Dermis microvascular lymphatic vessel endothelial cell (primary cell): Measurements from ENCODE around the gene SLC6A7. TPM values are rescaled to one million over a fixed set of nuclear protein-coding genes. Genes with fewer than 3 reads are reported as not detected.
A peak's percentile ranks its signal among the peaks of the same experiment; 100 is the strongest.

Experiments used
- DNase-seq, 2 donors: peaks; one replicate each; pipeline versions ENCODE4 v3.0.0 to v3.0.0-alpha.2; 2010; ENCODE audit warnings: low read depth in 2 of 2
- total RNA-seq: library from RNA; depleted of rRNA; stranded (reverse); fragments of >200 nt; gene quantifications from 2 replicates; pipeline ENCODE4 v1.2.1, GENCODE V29; 2014

The SLC6A7 gene
- total RNA-seq, 1 donor from 2014 or later: not detected

DNA sequence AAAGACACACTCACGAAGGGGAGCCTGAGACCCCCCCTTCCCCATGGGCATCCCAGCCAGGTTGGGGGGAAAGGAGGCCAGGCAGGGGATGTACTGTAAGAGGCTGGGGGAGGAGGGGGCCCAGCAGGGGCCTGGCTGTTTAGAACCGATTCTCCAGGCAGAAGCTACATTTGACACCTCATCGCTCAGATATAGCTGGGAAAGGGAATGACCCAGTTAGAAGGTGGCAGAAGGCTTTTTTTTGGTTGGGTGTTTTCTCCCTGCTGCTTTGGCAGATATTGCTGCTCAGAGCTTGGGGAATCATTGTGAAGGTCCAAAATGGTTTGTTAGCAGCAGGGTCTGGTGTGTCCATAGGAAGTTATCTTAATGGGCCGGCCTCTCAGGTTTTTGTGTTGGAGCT is 17.3 kb upstream of the SLC6A7 start:
- no peak for DNase-seq

DNA sequence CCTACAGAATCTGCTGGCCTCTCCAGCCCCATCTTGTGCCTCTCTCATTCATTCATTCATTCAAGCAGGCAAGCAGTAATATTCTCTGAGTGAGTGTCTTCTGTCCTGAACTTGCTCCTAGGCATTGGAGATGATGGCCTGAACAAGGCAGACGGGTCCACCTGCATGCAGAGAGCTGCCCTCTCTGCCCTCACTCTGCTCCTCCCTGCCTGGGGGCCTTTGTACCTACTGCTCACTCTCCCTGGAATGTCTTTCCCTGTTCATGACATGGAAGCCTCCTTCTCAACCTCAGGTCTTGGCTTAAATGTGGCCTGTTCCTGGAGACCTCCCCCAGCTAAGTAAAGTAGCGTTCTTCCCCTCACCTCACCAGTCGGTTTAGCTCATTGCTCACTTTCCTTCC is 16.7 kb upstream of the SLC6A7 start:
- no peak for DNase-seq

DNA sequence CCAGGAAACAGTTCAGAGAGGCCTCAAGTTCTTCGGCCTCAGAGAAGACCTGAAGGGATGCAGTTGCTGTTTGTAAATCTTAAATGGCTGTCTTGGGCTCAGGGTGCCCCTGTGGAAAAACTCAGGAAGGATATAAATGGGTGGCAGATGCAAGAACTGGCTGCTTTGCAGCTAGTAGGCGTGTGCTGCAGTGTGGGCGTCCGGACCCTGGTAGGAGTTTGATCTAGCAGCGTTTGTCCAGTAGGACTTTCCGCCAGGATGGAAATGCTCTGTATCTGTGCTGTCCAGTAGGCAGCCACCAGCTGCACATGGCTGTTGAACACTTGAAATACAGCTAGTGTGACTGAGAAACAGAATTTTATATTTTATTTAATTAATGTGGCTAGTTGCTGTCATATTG is 15.6 kb upstream of the SLC6A7 start:
- no peak for DNase-seq

DNA sequence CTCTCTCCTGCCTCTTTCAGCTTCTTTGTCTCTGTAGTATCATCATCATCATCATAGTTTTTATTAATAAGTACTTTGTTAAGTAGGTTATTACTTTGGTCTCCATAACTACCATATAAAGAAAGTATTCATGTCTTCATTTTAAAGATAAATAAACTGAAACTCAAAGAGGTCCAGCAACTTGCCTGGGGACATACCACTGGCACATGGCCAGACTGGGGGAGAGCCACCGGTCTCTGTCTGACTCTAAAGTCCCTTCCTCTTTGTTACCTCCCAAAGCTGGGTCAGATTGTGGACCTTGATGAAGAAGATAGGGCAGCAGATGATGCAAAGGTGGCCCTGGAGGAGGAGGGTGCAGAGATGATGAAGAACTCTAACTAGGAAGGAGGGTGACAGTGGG is 14.8 kb upstream of the SLC6A7 start:
- DNase-seq: no peak

DNA sequence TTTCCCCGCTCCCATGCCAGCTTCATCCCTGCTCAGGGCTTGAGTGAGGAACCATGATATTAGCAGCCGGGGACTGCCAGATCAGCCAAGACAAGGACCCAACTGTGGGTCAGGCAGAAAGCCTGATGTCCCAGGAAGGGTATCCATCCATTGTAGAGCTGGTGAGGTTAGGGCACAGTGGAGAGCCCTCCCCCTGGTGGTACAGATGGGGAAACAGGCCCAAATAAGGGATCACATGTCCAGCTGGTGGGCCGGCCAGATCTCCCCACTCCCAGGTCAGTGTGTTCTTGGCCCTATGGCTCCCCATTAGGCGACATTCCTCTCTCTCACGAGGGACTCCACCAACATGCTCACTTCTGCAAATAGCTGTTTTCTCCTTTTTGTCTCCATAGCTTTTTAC is 14.3 kb upstream of the SLC6A7 start:
- peak in 1 of 2 donors; percentile 56 for DNase-seq

DNA sequence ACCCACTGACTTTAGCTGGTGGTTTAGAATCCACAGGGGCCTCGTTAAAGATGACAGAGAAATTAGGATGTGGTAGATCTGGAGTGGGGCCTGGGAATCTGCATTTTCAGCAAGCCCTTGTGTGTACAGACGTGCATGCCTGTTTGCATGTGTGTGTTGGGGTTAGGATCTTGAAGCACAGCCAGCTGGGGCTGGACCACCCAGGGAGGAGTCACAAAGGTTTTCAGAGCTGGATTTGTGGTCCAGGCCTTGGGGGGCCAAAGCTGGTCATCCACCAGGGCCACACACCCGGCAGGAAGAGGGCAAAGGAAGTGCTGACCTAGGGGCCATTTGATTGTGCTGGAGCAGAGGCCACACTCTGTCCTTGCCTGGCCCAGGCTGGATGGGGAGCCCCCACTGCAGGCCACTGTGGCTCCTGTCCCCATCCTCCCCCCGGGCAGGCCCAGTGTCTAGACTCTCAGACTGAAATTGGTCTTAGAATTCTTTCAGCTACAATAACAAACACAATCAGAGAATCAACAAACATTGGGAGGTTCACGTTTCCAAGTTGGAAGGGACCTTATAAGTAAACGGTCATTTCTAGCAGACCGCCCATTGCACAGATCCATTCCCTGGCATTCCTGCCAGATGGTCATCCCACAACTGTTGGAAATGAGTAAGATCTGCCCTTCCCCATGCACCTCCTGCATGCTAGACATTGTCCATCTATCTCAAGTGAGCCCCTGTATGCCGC is 13.0 kb upstream of the SLC6A7 start:
- DNase-seq: no peak

DNA sequence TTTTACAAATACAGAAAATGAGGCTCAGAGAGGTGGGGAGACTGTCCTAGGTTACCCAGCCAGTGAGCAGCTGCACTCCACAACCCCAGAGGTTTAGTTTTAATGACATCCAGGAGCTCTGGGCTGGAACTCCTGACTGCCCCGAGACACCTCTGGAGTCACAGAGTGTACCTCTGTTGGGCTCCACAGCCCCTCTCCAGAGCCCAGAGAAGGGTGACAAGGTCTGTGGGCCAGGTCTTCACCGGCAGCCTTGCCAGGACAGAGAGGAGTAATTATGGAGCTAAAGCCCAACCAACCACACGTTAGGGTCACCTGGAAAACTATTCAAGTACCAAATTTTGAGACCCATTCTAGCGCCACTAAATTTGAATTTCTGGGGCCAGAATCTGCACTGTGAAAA is 12.1 kb upstream of the SLC6A7 start:
- DNase-seq: no peak

DNA sequence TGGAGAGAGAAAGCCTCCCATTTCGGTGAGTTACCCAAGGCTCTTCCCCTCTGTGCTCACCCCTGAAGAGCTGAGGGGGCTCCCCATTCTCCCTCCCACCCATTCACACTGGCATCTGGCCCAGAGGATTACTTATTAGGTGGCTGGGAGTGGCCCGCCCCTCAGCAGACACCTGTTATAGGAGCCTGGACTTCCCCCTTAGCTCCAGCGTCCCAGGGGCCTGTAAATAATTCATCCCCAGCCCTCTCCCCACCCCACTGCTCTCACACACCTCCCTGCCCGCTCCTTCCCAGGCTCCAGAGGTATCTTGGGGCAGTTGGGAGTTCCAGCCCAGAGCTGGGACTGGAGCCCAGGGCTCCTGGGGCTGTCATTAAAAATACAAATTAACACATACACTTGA is 11.6 kb upstream of the SLC6A7 start:
- DNase-seq: no peak

DNA sequence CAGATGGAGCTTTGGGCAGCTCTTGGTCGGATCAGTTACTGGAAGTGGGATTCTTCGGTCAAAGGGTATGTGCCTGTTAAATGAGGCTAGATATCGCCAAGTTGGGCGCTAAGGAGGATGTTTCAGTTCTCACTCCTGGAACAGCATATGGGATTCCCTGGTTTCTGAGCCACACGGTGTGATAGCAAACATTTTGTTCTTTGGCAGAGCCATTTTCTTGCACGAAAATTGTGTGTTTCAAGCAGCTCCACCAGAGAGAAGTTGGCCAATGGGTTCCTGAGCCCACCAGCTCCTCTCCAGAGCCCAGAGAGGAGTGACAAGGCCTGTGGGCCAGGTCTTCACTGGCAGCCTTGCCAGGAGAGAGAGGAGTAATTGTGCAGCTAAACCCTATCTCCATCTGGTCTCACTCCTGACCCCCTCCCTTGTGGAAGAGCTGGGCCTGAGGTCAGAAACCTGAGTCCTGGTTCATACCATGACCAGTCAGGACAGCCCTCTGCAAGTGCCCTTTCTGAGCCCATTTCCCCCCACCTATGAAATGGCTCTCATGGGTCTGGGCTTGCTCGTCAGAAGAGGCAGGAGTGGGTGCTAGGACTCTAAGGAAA is 10.7 kb upstream of the SLC6A7 start:
- DNase-seq: no peak

DNA sequence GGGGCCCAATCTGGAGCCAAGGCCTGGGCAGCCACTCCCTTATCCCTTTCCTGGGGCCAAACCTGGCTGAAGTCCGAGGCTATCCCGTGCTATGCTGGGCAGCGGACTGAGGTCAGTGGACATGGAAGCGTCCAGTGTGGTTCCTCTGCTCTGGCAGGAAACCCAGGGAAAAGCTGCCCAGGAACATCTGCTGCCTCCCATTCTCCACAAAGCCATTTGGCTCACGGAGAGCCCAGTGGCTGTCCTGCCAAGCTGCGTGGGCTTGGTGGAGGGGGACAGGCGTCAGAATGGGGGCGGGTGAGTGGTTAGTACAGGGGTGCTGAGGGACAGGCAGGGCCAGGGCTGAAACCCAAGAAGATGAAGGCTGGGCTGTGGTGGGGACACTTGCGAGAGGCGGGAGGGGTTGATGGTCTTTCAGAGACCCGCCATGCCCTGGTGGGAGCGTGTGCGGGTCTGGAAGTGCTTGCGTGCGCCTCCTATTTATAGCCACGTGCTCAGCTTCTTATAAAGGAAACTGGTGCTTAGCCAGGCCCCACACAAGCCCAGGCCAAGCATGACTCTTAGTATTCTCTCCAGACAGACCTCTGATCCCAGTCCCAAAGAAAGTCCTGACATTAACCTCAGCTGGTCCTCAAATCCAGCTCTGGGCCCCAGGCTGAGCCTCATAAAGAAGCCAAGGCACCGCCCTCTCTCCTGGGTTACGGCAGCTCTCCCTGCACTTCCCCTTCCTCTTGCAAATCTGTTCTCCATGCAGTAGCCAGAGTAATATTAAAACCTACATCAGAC is 9.4 kb upstream of the SLC6A7 start:
- DNase-seq: peak; percentile 12 to 51

DNA sequence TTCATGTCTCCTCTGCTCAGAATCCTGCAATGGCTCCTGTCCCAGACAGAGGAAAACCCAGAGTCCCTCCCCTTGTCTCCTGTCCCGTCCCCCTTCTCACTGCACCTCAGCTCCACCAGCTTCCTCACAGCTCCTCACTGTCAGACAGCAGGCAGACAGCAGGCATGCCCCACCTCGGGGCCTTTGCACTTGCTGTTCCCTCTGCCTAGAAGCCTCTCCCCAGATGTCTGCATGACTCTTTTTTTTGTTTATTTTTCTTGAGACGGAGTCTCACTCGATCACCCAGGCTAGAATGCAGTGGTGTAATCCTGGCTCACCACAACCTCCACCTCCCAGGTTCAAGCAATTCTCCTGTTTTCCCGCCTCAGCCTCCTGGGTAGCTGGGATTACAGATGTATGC is 8.8 kb upstream of the SLC6A7 start:
- no peak for DNase-seq

DNA sequence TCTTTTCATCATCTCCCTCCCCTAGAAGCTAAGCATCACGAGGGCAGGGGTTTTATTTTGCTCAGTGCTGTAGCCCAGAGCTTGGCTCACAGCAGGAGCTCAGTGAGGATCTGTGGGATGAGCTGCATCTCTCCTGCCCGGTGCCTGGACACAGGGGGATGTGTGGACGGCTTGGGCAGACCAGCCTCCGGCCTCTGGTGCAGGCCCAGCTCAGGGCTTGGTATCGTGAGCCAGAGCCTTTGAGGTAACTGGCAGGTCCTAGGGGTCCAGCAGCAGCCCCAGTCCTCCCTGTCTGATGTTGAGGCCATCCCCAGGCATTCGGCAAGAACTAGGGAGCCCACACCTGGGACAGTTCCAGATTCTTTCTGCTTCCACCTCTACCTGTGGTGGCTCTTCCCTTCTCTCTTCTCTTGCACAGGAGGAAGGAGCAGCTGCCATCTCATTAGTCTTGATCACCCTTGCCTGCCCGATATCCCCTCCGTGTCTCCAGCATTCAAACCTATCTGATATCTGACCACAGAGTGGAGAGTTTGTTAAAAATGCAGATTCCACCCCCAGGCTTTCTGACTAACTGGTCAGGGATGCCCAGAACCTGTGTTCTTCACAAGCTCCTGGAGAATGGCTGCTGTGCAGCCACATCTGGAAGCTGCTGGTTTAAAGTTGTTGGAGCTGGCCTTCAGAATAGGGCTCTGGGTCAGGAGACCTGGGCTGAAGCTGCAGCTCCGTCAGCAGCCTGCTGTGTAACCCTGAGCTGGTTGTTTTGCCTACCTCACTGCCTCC is 7.9 kb upstream of the SLC6A7 start:
- DNase-seq: no peak

DNA sequence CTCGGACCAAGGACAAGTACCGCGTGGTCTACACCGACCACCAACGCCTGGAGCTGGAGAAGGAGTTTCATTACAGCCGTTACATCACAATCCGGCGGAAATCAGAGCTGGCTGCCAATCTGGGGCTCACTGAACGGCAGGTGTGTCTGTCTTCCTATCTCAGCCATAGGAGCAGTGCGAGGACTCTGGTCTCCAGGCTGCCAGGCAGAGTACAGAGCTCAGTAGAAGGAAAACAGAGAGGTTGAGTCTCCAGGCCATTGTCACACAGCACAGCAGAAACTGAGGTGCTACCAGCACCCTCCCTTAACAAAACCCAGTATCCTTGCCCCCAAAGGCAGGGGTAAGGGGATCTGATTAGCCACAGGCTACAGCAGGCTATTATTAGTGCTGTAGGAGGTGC is 7.1 kb upstream of the SLC6A7 start:
- DNase-seq: no peak

DNA sequence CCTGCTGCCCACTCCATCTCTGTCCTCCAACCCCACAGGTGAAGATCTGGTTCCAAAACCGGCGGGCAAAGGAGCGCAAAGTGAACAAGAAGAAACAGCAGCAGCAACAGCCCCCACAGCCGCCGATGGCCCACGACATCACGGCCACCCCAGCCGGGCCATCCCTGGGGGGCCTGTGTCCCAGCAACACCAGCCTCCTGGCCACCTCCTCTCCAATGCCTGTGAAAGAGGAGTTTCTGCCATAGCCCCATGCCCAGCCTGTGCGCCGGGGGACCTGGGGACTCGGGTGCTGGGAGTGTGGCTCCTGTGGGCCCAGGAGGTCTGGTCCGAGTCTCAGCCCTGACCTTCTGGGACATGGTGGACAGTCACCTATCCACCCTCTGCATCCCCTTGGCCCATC is 6.4 kb upstream of the SLC6A7 start:
- DNase-seq: no peak

DNA sequence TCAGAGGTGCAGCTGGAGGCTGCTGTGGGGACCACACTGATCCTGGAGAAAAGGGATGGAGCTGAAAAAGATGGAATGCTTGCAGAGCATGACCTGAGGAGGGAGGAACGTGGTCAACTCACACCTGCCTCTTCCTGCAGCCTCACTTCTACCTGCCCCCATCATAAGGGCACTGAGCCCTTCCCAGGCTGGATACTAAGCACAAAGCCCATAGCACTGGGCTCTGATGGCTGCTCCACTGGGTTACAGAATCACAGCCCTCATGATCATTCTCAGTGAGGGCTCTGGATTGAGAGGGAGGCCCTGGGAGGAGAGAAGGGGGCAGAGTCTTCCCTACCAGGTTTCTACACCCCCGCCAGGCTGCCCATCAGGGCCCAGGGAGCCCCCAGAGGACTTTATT is 5.9 kb upstream of the SLC6A7 start:
- DNase-seq: no peak

DNA sequence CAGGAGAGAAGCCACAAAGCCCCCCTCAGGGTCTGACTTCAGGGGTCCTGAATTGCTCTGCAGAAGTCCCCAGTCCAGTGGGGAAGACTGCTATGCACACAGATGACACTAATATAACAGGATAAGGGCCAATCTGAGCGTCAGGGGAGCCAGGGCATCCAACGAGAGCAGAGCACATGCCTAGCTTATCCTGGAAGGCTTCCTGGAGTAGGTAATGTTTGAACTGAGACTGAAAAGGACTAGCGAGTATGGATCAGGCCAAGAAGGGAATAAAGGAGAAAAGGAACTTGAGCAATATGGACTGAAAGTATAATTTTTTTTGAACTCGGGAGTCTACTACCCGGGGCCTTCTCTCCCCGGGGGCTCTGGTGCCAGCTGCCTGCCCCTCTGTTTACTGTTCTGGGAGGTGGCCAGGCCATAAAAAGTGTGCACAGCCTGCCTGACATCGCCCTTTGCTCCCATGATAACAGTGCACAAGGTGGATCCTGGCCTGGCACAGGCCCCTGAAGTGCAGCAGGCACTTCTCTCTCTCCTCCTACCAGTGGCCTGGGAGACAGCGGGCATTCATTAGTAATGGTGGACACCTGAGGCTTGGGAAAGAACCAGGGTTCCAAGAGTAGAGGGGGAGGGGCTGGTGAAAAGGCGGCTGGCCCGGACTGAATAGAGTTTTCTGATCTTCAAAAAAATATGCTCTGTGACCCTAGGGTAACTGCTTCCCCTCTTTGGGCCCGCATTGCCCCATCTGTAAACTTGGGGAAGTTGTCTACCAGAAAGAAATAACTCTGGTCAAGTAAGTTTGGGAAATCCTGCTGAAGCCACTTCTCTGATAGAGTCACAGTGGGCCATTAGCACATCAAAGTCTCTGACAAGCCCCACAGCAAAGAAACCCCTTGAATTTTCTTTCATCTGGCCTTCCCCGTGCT is 4.6 kb upstream of the SLC6A7 start:
- DNase-seq: no peak

DNA sequence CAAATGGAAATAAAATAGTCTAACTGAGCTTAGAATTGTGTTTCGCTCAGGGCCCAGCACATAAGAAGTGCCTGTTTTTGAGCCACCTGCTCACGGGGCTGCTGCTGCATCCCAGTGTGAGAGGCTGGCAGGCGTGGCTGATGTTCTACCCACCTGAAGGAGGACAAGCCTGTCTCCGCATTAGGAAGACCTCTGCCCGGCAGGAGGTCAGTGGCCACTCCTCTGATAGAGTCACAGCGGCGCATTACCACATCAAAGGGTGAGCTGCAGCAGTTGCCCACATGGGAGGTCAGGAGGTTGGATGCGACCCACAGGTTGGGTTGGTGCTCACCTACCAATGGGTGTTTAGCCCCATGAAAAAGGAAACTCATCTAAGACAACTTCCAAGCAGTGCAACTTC is 3.7 kb upstream of the SLC6A7 start:
- DNase-seq: no peak

DNA sequence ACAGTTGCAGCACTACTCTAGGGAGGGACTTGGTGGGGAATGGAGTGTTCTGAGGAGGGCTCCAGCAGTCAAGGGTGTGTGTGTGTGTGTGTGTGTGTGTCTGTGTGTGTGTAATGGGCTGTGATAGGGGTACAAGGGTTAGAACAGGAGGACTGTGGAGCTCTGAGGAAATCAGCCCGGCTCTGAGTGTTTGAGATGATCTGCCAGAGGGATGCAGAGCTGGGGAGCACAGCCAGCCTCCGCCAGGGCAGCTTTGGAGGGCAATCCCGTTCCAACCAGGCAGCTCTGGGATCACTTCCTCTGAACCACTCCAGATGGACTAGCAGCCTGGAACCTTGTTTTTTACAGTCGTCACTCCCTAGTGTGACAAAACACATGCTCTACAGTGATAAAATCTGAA is 3.0 kb upstream of the SLC6A7 start:
- no peak for DNase-seq

DNA sequence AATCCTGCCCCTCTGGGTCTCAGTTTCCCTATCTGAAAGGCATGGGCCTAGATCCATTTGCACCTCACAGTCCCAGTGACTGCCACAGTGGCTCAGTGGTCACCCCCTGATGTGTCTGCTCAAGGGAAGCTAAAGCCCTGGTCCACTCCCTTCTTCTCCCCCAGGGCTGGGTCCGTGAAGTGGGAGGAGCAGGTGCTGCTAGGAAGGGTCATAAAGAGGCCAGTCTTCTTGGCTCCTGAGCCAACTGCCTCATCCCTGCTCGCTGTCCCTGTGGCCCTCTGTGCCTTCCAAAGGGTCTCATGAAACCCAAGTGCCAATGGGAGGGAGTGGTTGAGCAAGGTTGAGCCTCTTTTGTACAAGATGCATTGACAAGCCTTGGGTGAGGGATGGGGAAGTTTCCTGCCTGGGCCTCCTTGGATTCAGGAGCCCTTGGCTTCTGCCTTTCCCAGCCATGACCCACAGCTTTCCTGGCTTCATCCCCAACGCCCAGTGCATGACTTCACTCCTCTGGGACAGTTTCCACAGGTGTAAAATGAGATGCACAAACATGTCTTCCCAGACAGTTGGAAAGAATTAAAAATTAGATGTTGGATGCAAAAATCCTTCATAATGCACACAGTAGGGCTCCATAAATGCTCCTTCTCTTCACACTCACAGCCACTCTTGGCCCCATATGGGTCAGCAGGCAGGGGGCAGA is 1.6 kb upstream of the SLC6A7 start:
- no peak for DNase-seq

DNA sequence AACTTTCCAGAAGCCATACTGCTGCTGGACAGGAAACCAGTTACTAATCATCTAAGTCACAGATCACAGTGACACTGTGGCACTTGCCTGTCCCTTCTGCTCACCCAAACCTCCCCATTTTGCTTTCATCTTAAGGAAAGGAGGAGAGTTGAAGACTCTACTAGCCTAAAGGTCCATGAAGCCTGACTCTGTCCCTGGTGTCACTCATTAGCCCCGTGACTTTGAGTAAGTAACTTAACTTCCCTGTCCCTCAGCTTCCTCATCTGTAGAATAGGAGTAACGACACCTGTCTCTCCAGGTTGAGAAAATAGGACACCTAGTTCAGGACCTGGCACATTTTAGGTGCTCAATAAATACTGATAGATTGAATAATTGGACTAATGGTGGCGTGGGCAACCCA is 536 bp upstream of the SLC6A7 start:
- DNase-seq: no peak
